Brain microvascular endothelial cell (primary cell): ENCODE results near the gene CD226.

ENCODE experiments used
- DNase-seq: peaks from one replicate; pipeline ENCODE4 v3.0.0-alpha.2; 2020
- H3K27ac ChIP-seq: fragments of 250-450 bp; sonication (Bioruptor Pico); 2 replicates; pipeline ENCODE4 v1.5.1; 2020; ENCODE audit warnings: mild to moderate bottlenecking, moderate library complexity
- H3K27me3 ChIP-seq: fragments of 250-450 bp; sonication (Bioruptor Pico); replicated peaks from 2 replicates; pipeline ENCODE4 v1.5.1; 2020; ENCODE audit warnings: mild to moderate bottlenecking
- H3K36me3 ChIP-seq: fragments of 250-450 bp; sonication (Bioruptor Pico); replicated peaks from 2 replicates; pipeline ENCODE4 v1.5.1; 2020; ENCODE audit warnings: mild to moderate bottlenecking
- H3K4me3 ChIP-seq: 2 replicates; pipeline ENCODE4 v1.5.1; 2011; ENCODE audit warnings: low read depth, mild to moderate bottlenecking, control low read depth, low read length, moderate library complexity
- in situ Hi-C: cut with HindIII; loops from 2 replicates; pipeline ENCODE4 v1.10.0; 2017; ENCODE audit warnings: low sequenced_read_pairs, low pct_ligation_motif_present
- TF ChIP-seq, protein P1 (sequence below): IDR thresholded peaks from 2 replicates; pipeline ENCODE4 v1.5.1; 2011; ENCODE audit warnings: low read depth, mild to moderate bottlenecking, moderate library complexity, low read length, control low read depth, inconsistent platforms; ENCODE audit errors: missing control alignments

Gene CD226

DNA sequence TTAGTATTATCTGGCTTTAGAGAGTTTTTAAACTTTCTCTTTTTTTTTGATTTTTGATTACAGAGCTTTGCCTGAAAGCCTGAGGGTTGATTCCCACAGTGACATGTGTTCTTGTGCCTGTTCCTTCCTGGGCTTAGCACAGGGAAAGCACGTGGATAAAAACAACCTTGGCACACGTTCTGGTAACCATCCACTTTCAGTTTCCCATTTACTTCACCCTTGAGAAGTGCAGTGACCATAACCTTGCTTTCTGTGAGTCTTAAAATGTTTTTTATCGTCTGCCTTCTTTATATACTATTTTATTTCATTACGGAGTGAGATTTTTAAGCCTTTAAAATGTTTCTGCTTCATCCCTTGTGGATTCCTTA is 11.5 kb downstream of the CD226 start:
- Histone ChIP-seq H3K4me3 (no peak overlapping the region), H3K36me3 (no peaks in the 10 kb centered on the region), H3K27me3 (no peaks in the 10 kb centered on the region), H3K27ac (no peak overlapping the region)
- TF ChIP-seq, protein P1, sequence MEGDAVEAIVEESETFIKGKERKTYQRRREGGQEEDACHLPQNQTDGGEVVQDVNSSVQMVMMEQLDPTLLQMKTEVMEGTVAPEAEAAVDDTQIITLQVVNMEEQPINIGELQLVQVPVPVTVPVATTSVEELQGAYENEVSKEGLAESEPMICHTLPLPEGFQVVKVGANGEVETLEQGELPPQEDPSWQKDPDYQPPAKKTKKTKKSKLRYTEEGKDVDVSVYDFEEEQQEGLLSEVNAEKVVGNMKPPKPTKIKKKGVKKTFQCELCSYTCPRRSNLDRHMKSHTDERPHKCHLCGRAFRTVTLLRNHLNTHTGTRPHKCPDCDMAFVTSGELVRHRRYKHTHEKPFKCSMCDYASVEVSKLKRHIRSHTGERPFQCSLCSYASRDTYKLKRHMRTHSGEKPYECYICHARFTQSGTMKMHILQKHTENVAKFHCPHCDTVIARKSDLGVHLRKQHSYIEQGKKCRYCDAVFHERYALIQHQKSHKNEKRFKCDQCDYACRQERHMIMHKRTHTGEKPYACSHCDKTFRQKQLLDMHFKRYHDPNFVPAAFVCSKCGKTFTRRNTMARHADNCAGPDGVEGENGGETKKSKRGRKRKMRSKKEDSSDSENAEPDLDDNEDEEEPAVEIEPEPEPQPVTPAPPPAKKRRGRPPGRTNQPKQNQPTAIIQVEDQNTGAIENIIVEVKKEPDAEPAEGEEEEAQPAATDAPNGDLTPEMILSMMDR: no peak
- DNase-seq: no peak
- in situ Hi-C loops: no loop called here

DNA sequence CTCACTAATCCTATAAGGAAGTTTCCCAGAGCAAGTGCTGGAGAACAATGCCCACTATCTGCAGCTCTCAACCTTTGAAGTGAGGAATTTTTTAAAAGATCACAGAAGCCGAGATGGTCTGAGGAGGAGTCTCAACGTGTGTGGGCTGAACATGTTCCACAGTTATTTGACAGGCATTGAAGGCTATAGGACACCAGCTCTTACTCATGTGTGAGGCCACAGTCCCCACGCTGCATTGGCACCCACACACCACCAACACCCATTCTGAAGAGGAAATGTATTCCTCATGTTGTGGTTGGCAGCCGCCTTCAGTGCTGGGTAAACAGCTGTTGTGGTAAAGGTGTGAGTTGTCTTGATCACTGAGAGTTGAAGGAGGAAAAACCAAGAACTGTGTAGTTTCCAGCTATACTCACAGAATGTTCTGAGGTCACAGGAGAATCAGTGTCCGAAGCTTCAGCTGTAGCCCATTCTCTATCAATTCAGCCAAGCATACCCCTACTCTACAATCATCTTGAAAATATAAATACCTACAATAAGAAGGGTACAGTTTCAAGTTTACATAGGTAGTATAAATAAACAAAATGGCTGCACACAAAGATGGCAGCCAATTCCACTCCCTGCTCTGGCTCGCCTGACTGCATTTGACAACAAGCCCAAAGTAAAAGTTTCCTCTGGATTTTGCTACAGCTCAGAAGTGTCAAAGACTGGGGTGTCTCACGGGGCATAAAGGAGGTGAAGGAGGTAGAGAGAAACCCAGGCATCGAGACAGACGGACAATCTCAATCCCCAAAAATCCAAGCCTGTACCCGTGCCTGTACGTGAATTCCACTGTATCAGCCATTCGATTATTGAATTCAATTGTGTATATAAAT is 12.1 kb downstream of the CD226 start:
- Histone ChIP-seq H3K27ac (no peak overlapping the region), H3K27me3 (no peaks in the 10 kb centered on the region), H3K36me3 (no peaks in the 10 kb centered on the region), H3K4me3 (no peak overlapping the region)
- no peak for DNase-seq
- in situ Hi-C loops: no loop called here
- TF ChIP-seq, protein P1: no peak

DNA sequence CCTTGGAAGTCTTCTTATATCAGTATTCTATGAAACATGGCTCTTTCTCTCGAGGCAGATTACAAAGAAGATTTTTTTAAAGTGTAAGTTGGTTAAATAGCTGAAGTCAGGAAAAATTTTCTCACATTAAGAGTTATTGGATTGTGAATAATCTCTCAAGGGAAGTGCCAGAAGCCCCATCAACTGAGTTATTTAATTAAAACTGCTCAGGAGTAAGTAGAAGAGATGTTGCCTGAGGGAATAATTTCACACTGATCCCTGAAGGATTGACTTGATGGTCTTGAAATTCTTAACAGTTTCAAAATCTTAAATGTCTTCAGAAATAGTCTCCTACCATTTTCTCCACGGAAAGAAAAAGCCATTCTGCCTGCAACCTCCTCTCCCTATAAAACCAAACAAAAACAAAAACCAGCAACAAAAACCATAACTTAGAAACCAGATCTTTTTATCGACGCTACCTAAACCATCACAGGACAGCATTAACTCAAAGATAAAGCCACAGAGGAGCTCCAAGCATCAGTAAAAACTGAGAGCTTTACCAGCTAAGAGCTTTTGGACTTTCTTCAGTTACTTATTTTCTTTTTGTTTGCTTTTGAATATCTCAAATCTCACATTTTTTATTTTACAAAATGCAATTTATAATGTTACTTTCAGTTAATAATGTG is 12.9 kb downstream of the CD226 start:
- no peak overlapping the region for H3K4me3 ChIP-seq
- no peaks in the 10 kb centered on the region for H3K36me3 ChIP-seq
- no peak for DNase-seq
- in situ Hi-C loops: no loop called here
- TF ChIP-seq, protein P1: no peak
- no peak overlapping the region for H3K27ac ChIP-seq
- H3K27me3 ChIP-seq: no peaks in the 10 kb centered on the region

DNA sequence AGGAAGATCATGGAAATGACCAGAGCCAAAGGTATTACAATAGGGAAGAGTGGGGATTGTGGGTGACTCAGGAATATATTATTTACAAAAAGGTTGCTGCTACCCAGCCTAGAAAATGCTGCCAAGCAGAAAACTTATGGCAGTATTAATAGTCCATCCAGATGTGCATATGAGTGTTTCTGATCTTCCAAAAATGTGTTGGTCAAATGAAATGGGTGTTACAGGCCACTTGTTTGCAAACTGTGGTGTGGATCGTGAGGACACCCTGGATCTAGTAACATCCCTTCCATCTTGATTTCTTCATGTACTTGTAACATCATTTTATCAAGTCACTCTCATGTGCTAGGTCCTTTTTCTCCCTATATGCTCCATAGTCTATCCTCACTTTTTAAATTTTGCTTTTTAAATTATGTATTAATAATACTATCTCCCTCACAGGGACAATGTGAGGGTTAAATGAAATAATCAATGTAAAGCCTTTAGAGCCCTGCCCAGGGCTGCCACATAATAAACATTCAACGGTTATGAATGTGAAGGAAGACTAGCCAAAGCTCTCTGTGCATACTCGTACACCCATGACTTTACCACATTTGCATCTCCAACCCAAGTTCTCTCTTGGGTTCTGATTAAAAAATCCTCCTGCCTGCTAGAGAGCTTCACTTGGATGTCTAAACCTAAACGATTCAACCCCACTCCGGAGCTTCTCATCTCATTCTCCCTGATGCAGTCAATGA is 18.5 kb downstream of the CD226 start:
- H3K36me3 ChIP-seq: no peaks in the 10 kb centered on the region
- H3K27me3 ChIP-seq: no peaks in the 10 kb centered on the region
- H3K27ac ChIP-seq: no peak overlapping the region
- H3K4me3 ChIP-seq: no peak overlapping the region
- TF ChIP-seq, protein P1: no peak
- in situ Hi-C loops: no loop called here
- DNase-seq: no peak

DNA sequence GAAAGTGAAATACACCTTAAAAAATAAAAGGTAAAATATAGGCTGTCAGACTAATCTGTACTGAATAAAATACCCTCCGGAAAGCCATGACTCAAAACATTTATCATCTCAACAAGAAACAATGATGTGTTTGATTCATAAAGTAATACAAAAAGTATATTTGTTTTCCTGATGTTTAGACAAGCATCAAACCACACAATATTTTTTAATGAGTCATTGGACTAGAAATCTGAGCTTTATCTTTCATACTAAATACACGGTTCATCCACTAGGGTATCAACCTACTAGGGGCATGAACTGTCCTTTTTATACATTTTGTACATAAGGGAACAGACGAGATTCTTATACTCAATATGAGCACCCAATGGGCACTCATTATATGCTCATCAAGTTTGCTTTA is 31.3 kb downstream of the CD226 start:
- H3K27ac ChIP-seq: no peak overlapping the region
- DNase-seq: no peak
- no peaks in the 10 kb centered on the region for H3K27me3 ChIP-seq
- in situ Hi-C loops: no loop called here
- no peak overlapping the region for H3K4me3 ChIP-seq
- no peaks in the 10 kb centered on the region for H3K36me3 ChIP-seq
- TF ChIP-seq, protein P1: no peak
